ENCODE measurements around the gene SLC35D2.

The SLC35D2 gene

GRCh38 chr9:96383165-96383942, at the start of gene SLC35D2:
Gene SLC35D2, minus strand, starts transcription at chr9:96383711. Its CDS starts 77 bp downstream, at chr9:96383634.
- DNase-seq (ENCODE audit: insufficient read length, low spot score): peak; percentile 26
- no peak for FAIRE-seq

- no peak for FAIRE-seq
Observed at GRCh38 chr9:96430377-96430776, 46.9 kb upstream of the SLC35D2 start.

GRCh38 chr9:96429732-96430131, 46.2 kb upstream of the SLC35D2 start:
- DNase-seq (ENCODE audit: insufficient read length, low spot score) (no peak), FAIRE-seq (no peak)

More at GRCh38 chr9:96430377-96430776, 46.9 kb upstream of the SLC35D2 start:
- DNase-seq (ENCODE audit: insufficient read length, low spot score): no peak

- FAIRE-seq (no peak), DNase-seq (ENCODE audit: insufficient read length, low spot score) (no peak)
Observed at GRCh38 chr9:96425500-96426169, 42.1 kb upstream of the SLC35D2 start.

GRCh38 chr9:96423985-96424336, 40.5 kb upstream of the SLC35D2 start:
- DNase-seq (ENCODE audit: insufficient read length, low spot score): no peak
- FAIRE-seq: no peak

GRCh38 chr9:96423322-96423984, 39.9 kb upstream of the SLC35D2 start:
- no peak for FAIRE-seq
- DNase-seq (ENCODE audit: insufficient read length, low spot score): no peak

- FAIRE-seq: peak; percentile 89
- no peak for DNase-seq (ENCODE audit: insufficient read length, low spot score)
Observed at GRCh38 chr9:96420468-96421219, 37.1 kb upstream of the SLC35D2 start.

GRCh38 chr9:96419691-96419969, 36.1 kb upstream of the SLC35D2 start:
- no peak for DNase-seq (ENCODE audit: insufficient read length, low spot score)
- FAIRE-seq: no peak

GRCh38 chr9:96418920-96419690, 35.6 kb upstream of the SLC35D2 start:
- no peak for DNase-seq (ENCODE audit: insufficient read length, low spot score)

GRCh38 chr9:96418083-96418919, 34.8 kb upstream of the SLC35D2 start, which contains the start of gene ZNF367:
Gene ZNF367, minus strand, starts transcription at chr9:96418370. Its CDS starts 338 bp downstream, at chr9:96418032.
- FAIRE-seq (peak; percentile 76), DNase-seq (ENCODE audit: insufficient read length, low spot score) (peak; percentile 74)

More at GRCh38 chr9:96418920-96419690, 35.6 kb upstream of the SLC35D2 start:
- peak; percentile 64 for FAIRE-seq

- no peak for DNase-seq (ENCODE audit: insufficient read length, low spot score)
- FAIRE-seq: no peak
Observed at GRCh38 chr9:96417661-96418082, 34.2 kb upstream of the SLC35D2 start.

- peak; percentile 63 for DNase-seq (ENCODE audit: insufficient read length, low spot score)
- FAIRE-seq: peak; percentile 4
Observed at GRCh38 chr9:96417051-96417586, 33.6 kb upstream of the SLC35D2 start.

- FAIRE-seq (peak; percentile 75), DNase-seq (ENCODE audit: insufficient read length, low spot score) (no peak)
Observed at GRCh38 chr9:96413302-96414221, 30.1 kb upstream of the SLC35D2 start.

- DNase-seq (ENCODE audit: insufficient read length, low spot score): no peak
- FAIRE-seq: no peak
Observed at GRCh38 chr9:96412174-96412913, 28.8 kb upstream of the SLC35D2 start.

GRCh38 chr9:96411129-96411838, 27.8 kb upstream of the SLC35D2 start:
- DNase-seq (ENCODE audit: insufficient read length, low spot score) (no peak), FAIRE-seq (no peak)

GRCh38 chr9:96408409-96409280, 25.1 kb upstream of the SLC35D2 start:
- no peak for DNase-seq (ENCODE audit: insufficient read length, low spot score)
- FAIRE-seq: no peak

Data from GM19239 (cell line).